Stomach (tissue), 9 donors: ENCODE results near the gene TSGA10IP. TPM values are rescaled to one million over a fixed set of nuclear protein-coding genes. Genes with fewer than 3 reads are reported as not detected.

Experiments
- DNase-seq, 2 donors: peaks; one replicate each; pipeline versions ENCODE4 v3.0.0 to v3.0.0-alpha.2; 2013 to 2019
- H3K27ac ChIP-seq, 5 donors: fragments of 200-600 bp in 4 of 5; sonication (generic) in 4 of 5; one replicate each; pipeline ENCODE4 v1.5.1; 2013 to 2019; ENCODE audit warnings: mild to moderate bottlenecking in 1 of 5, moderate library complexity in 1 of 5
- H3K27me3 ChIP-seq, 3 donors: fragments of 200-600 bp; sonication (generic); one replicate each; pipeline ENCODE4 v1.5.1; 2017 to 2019; ENCODE audit warnings: mixed run types in 1 of 3
- H3K36me3 ChIP-seq, 4 donors: fragments of 200-600 bp; sonication (generic); 1 replicate in 3 of 4; 2 replicates in 1 of 4; pipeline ENCODE4 v1.5.1; 2016 to 2019
- H3K4me1 ChIP-seq, 4 donors: fragments of 200-600 bp; sonication (generic); one replicate each; pipeline ENCODE4 v1.5.1; 2016 to 2019
- H3K4me3 ChIP-seq, 4 donors: fragments of 200-600 bp; sonication (generic) in 3 of 4; one replicate each; pipeline ENCODE4 v1.5.1; 2016 to 2019; ENCODE audit warnings: mild to moderate bottlenecking in 1 of 4
- H3K9me3 ChIP-seq, 4 donors: fragments of 200-600 bp; sonication (generic); one replicate each; pipeline ENCODE4 v1.5.1; 2016 to 2019
- EP300 ChIP-seq: sonication (generic); formaldehyde crosslinking; IDR thresholded peaks from one replicate; pipeline ENCODE4 v1.6.1; 2017; ENCODE audit warnings: antibody characterized with exemption
- POLR2A ChIP-seq, 4 donors: fragments of 450-650 bp; IDR thresholded peaks; one replicate each; pipeline ENCODE4 v1.6.1; 2016; ENCODE audit warnings: antibody characterized with exemption in 4 of 4, control low read depth in 2 of 4, mild to moderate bottlenecking in 1 of 4, moderate library complexity in 1 of 4
- POLR2AphosphoS5 ChIP-seq, 3 donors: sonication (generic); formaldehyde crosslinking; IDR thresholded peaks; one replicate each; pipeline ENCODE4 v1.6.1; 2016; ENCODE audit warnings: antibody characterized with exemption in 3 of 3
- WGBS, 5 donors: extraction: QIAGEN DNeasy Blood & Tissue Kit in 3 of 5; methylation state at CpG; one replicate each; pipeline versions ENCODE4 v1.1.5 to v1.1.7; 2013 to 2018; 5-methylcytosine and 5-hydroxymethylcytosine counted together
- intact Hi-C: fragments of 100-400 bp; cut with DNase I; formaldehyde crosslinking; loops from one replicate; pipeline ENCODE4 v1.15.1; 2023; ENCODE audit warnings: low total_unique reads
- polyA plus RNA-seq, 3 donors: library from polyadenylated mRNA; stranded (reverse); fragments of 200-250 nt; gene quantifications; one replicate each; pipeline ENCODE4 v1.2.3, GENCODE V29; 2013
- total RNA-seq, 5 donors: library from RNA; depleted of rRNA; stranded (reverse); fragments of >200 nt; gene quantifications; one replicate each; pipeline versions ENCODE4 v1.1.0 to v1.2.3, GENCODE V29; 2014 to 2016
- TF ChIP-seq, protein P1 (sequence below), 7 experiments: fragments of 450-650 bp in 4 of 7; fragments of 200-600 bp in 3 of 7; sonication (generic) in 3 of 7; IDR thresholded peaks; one replicate each; pipeline ENCODE4 v1.5.1; 2016 to 2019; ENCODE audit warnings: antibody characterized with exemption in 7 of 7, control low read depth in 2 of 7, mild to moderate bottlenecking in 1 of 7
- donor health status: healthy with polysubstance abuse.
- donor health status: Bipolar disorder and iron deficiency.
- donor health status: healthy.

TSGA10IP gene
- total and polyA plus RNA-seq, 8 donors: not detected

DNA sequence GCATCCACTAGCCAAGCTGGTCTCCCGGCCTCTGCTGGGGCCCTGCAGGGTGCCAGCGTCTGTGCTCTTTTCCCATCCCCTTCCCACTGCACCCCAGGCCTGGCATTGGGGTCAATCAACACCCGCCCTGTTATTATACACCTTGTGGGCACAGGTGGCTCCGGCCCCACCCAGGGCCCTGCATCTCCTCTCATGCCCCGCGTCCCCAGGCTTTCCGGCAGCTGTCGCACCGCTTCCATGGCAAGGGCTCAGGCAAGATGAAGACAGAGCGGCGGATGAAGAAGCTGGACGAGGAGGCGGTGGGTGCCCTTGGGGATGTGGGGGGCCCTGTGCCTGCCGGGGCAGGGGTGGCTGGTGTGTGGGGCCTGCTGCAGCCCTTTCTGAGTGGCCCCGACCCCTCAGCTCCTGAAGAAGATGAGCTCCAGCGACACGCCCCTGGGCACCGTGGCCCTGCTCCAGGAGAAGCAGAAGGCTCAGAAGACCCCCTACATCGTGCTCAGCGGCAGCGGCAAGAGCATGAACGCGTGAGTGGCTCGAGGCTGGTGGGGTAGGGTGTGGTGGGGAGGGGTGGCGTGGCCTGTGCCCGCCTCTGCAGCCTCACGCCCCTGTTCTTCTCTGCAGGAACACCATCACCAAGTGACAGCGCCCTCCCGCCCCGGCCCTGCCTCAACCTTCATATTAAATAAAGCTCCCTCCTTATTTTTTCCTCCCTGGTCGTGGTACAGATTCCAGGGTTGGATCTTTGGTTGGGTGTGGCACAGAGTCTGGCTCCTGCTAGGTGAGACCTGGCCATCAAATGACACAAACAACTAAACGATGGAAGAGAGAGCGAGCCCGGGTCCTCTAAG lies 33.3 kb downstream of the TSGA10IP start:
- Histone ChIP-seq H3K4me3 (no peak overlapping the region), H3K27ac (no peak overlapping the region), H3K36me3 (peaks cover 40 to 57% (median 55%) of the 10 kb centered on the region in 4 donors), H3K9me3 (no peaks in the 10 kb centered on the region), H3K27me3 (no peaks in the 10 kb centered on the region), H3K4me1 (no peaks in the 10 kb centered on the region)
- TF ChIP-seq EP300: no peak
- TF ChIP-seq, protein P1, sequence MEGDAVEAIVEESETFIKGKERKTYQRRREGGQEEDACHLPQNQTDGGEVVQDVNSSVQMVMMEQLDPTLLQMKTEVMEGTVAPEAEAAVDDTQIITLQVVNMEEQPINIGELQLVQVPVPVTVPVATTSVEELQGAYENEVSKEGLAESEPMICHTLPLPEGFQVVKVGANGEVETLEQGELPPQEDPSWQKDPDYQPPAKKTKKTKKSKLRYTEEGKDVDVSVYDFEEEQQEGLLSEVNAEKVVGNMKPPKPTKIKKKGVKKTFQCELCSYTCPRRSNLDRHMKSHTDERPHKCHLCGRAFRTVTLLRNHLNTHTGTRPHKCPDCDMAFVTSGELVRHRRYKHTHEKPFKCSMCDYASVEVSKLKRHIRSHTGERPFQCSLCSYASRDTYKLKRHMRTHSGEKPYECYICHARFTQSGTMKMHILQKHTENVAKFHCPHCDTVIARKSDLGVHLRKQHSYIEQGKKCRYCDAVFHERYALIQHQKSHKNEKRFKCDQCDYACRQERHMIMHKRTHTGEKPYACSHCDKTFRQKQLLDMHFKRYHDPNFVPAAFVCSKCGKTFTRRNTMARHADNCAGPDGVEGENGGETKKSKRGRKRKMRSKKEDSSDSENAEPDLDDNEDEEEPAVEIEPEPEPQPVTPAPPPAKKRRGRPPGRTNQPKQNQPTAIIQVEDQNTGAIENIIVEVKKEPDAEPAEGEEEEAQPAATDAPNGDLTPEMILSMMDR (IDR thresholded peaks at IDR 0.05): no peak
- no peak for TF ChIP-seq POLR2AphosphoS5 (IDR thresholded peaks at IDR 0.05)
- TF ChIP-seq POLR2A (IDR thresholded peaks at IDR 0.05): no peak
- no peak for DNase-seq
- intact Hi-C loops: no loop called here
- WGBS, 5 donors: 89 to 95% (median 91%) methylated on average over 33 to 34 of the region's 34 CpGs

DNA sequence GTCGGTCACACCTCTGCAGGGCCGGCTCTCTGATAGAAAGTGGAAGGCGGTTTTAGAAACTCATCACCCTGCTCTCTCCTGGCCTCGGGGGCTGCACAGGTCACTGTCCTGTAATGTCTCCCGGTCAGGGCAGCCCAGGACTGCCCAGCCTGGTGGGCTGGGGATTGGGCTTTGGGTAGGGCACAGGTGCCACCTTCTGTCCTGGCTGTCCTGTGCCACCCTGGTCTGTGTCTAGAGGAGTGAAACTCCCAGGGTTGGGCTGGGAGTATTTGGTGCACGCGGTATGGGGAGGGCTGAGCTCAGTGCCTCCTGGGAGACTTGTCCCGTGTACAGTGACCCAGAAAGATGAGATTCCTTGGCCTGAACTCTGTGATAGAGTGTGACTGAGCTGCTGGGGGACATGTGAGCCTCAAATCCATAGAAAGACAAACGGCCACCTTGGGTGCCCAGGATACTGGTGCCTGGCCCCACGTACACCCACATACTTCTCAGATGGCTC lies 34.0 kb downstream of the TSGA10IP start:
- Histone ChIP-seq H3K9me3 (no peaks in the 10 kb centered on the region), H3K36me3 (peaks cover 37 to 53% (median 52%) of the 10 kb centered on the region in 4 donors), H3K27ac (no peak overlapping the region), H3K27me3 (no peaks in the 10 kb centered on the region), H3K4me1 (no peaks in the 10 kb centered on the region), H3K4me3 (no peak overlapping the region)
- WGBS, 5 donors: 81 to 89% (median 87%) methylated on average over 8 to 10 of the region's 10 CpGs
- TF ChIP-seq, protein P1 (IDR thresholded peaks at IDR 0.05): no peak
- TF ChIP-seq EP300 (no peak), POLR2AphosphoS5 (IDR thresholded peaks at IDR 0.05) (no peak), POLR2A (IDR thresholded peaks at IDR 0.05) (no peak)
- DNase-seq: no peak
- intact Hi-C loops: no loop called here

DNA sequence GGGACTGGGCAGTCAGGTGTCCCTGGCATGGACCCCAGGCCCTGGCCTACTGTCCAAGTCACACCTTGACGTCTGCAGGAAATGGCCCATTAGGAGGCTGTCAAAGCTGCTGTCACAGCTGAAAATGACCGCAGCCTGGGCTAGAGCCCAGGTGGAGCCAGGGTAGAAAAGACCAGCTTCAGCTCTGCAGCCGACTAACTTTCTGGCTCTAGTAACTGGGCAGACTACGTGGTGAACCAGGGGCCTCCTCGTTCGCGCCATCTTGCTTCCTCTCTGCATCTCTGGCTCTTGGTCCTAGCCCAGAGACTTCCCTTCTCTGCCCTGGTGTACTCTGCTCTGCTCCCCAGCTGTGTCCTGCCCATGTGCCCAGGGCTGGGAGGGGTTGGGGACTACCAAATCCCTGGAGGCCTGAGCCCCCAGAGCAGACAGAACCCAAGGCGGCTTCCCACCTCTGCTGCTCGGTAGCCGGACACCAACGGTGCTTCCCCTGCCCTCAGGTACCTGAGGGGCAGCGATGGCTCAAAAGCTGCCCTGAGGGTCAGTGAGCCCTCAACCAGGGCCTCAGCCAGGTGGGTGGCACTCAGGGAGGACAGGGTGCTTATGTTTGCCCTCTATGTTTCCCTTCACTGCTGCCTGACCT lies 35.9 kb downstream of the TSGA10IP start:
- WGBS, 5 donors: 67 to 82% (median 80%) methylated on average over 12 of the region's 12 CpGs
- DNase-seq: no peak
- no peak overlapping the region for H3K4me3 ChIP-seq
- intact Hi-C loops: no loop called here
- no peaks in the 10 kb centered on the region for H3K4me1 ChIP-seq
- H3K27me3 ChIP-seq: no peaks in the 10 kb centered on the region
- H3K9me3 ChIP-seq: no peaks in the 10 kb centered on the region
- H3K27ac ChIP-seq: no peak overlapping the region
- TF ChIP-seq POLR2A (IDR thresholded peaks at IDR 0.05) (no peak), POLR2AphosphoS5 (IDR thresholded peaks at IDR 0.05) (no peak), EP300 (no peak)
- TF ChIP-seq, protein P1 (IDR thresholded peaks at IDR 0.05): no peak
- peaks cover 34 to 41% (median 40%) of the 10 kb centered on the region in 4 donors for H3K36me3 ChIP-seq

GRCh38 chr11:65981972-65982823 lies 36.9 kb downstream of the TSGA10IP start:
- intact Hi-C loops: no loop called here
- H3K4me3 ChIP-seq: no peak overlapping the region
- 64 to 79% (median 70%) methylated on average over 14 to 16 of the region's 16 CpGs for WGBS, 5 donors
- peak overlapping the region in 2 of 5 donors; percentile 7 for H3K27ac ChIP-seq
- no peaks in the 10 kb centered on the region for H3K9me3 ChIP-seq
- TF ChIP-seq POLR2AphosphoS5 (IDR thresholded peaks at IDR 0.05): no peak
- TF ChIP-seq, protein P1 (IDR thresholded peaks at IDR 0.05): no peak
- TF ChIP-seq EP300: no peak
- no peak for TF ChIP-seq POLR2A (IDR thresholded peaks at IDR 0.05)
- no peaks in the 10 kb centered on the region for H3K27me3 ChIP-seq
- no peak for DNase-seq
- no peaks in the 10 kb centered on the region for H3K4me1 ChIP-seq
- peaks cover 24 to 32% (median 30%) of the 10 kb centered on the region in 4 donors for H3K36me3 ChIP-seq
